B cell (primary cell): Measurements from ENCODE around the gene GC.

Source experiments
- CTCF ChIP-seq: fragments of 200-600 bp; IDR thresholded peaks from one replicate; pipeline ENCODE4 v1.8.0; 2022; ENCODE audit warnings: antibody characterized with exemption, mild to moderate bottlenecking
- EZH2 ChIP-seq: IDR thresholded peaks from 2 replicates; pipeline ENCODE4 v1.6.1; 2012; ENCODE audit warnings: borderline replicate concordance, low read depth, mild to moderate bottlenecking, moderate library complexity, low read length; ENCODE audit not compliant: insufficient read depth, poor library complexity, severe bottlenecking

- no peak for TF ChIP-seq CTCF
- no peak for TF ChIP-seq EZH2
Measured at GRCh38 chr4:71692198-71692597, 91.7 kb downstream of the GC start.
